ENCODE measurements around the gene TTLL12. TPM values are rescaled to one million over a fixed set of nuclear protein-coding genes. Genes with fewer than 3 reads are reported as not detected.

TTLL12 gene
- 10 to 100 TPM; 20.0 to 35.2 (median 28.6) TPM for total RNA-seq

GRCh38 chr22:43186272-43187170 is at the start of gene TTLL12:
Gene TTLL12 (minus strand): TSS chr22:43187134. CDS start chr22:43187069, 65 bp downstream.
- no peaks in the 10 kb centered on the region for H3K27me3 ChIP-seq
- H3K4me3 ChIP-seq (replicated peaks in 1 of 3), result peak within 1 kb of the TSS; percentile 45 to 78 (median 75)
- TF ChIP-seq CTCF (IDR thresholded peaks at IDR 0.05), result no peak
- TF ChIP-seq POLR2A (IDR thresholded peaks at IDR 0.05), result peak; percentile 26 to 72
- WGBS, 2 donors, result 1 to 3% methylated on average over 11 to 12 of the region's 87 CpGs
- H3K4me1 ChIP-seq, result peaks cover 9 to 10% of the 10 kb centered on the region in 2 donors
- intact Hi-C loops (cut with DNase I), result no loop called here
- H3K27ac ChIP-seq, result peak within 1 kb of the TSS; percentile 73 to 89 (median 82)
- DNase-seq, result peak; percentile 37 to 61
- H3K36me3 ChIP-seq, result no peaks in the 10 kb centered on the region
- no peaks in the 10 kb centered on the region for H3K9me3 ChIP-seq

GRCh38 chr22:43235445-43236409 is 48.8 kb upstream of the TTLL12 start:
- intact Hi-C loops (cut with DNase I), result no loop called here

GRCh38 chr22:43234264-43234988 is 47.5 kb upstream of the TTLL12 start:
- Histone ChIP-seq H3K4me1 (peaks cover 27 to 33% of the 10 kb centered on the region in 2 donors), H3K27ac (no peak overlapping the region), H3K9me3 (no peaks in the 10 kb centered on the region), H3K4me3 (replicated peaks in 1 of 3) (no peak overlapping the region), H3K36me3 (no peaks in the 10 kb centered on the region), H3K27me3 (no peaks in the 10 kb centered on the region)
- TF ChIP-seq POLR2A (IDR thresholded peaks at IDR 0.05) (no peak), CTCF (IDR thresholded peaks at IDR 0.05) (no peak)
- intact Hi-C loops (cut with DNase I), result loop anchor here (5.0 kb wide), 1 partner anchor 113 kb away; no protein-coding TSS in a partner anchor
- 74 to 84% methylated on average over 7 to 8 of the region's 9 CpGs for whole genome bisulfite sequencing, 2 donors
- no peak for DNase-seq

More at GRCh38 chr22:43235445-43236409, 48.8 kb upstream of the TTLL12 start:
- TF ChIP-seq CTCF (IDR thresholded peaks at IDR 0.05) (no peak), POLR2A (IDR thresholded peaks at IDR 0.05) (no peak)
- peaks cover 27 to 33% of the 10 kb centered on the region in 2 donors for H3K4me1 ChIP-seq
- H3K36me3 ChIP-seq, result no peaks in the 10 kb centered on the region
- no peaks in the 10 kb centered on the region for H3K9me3 ChIP-seq
- no peak overlapping the region for H3K4me3 ChIP-seq (replicated peaks in 1 of 3)
- WGBS, 2 donors, result 88 to 89% methylated on average over 22 of the region's 22 CpGs
- H3K27me3 ChIP-seq, result no peaks in the 10 kb centered on the region
- DNase-seq, result no peak
- no peak overlapping the region for H3K27ac ChIP-seq

GRCh38 chr22:43233529-43233928 is 46.6 kb upstream of the TTLL12 start:
- Histone ChIP-seq H3K27ac (no peak overlapping the region), H3K4me3 (replicated peaks in 1 of 3) (no peak overlapping the region), H3K4me1 (peaks cover 27 to 33% of the 10 kb centered on the region in 2 donors), H3K36me3 (no peaks in the 10 kb centered on the region), H3K9me3 (no peaks in the 10 kb centered on the region), H3K27me3 (no peaks in the 10 kb centered on the region)
- WGBS, 2 donors, result 76 to 84% methylated on average over 6 of the region's 6 CpGs
- intact Hi-C loops (cut with DNase I), result loop anchor here (5.0 kb wide), 1 partner anchor 114 kb away; no protein-coding TSS in a partner anchor
- TF ChIP-seq CTCF (IDR thresholded peaks at IDR 0.05), result no peak
- no peak for TF ChIP-seq POLR2A (IDR thresholded peaks at IDR 0.05)
- no peak for DNase-seq
